GM12891 (cell line): ENCODE data around the gene PRKCE.

ENCODE experiments used
- PAX5 ChIP-seq: IDR thresholded peaks from 2 replicates; pipeline ENCODE4 v1.6.1; 2011; ENCODE audit warnings: low read length, moderate library complexity, mild to moderate bottlenecking; ENCODE audit not compliant: insufficient read depth, severe bottlenecking
- POLR2A ChIP-seq: IDR thresholded peaks from 2 replicates; pipeline ENCODE4 v1.6.1; 2011; ENCODE audit warnings: low read depth, low read length, control low read depth
- POLR2AphosphoS5 ChIP-seq: IDR thresholded peaks from 2 replicates; pipeline ENCODE4 v1.6.1; 2011; ENCODE audit warnings: low read depth, low read length, control low read depth
- SPI1 ChIP-seq: IDR thresholded peaks from 2 replicates; pipeline ENCODE4 v1.6.1; 2011; ENCODE audit warnings: low read depth, low read length, control low read depth
- TAF1 ChIP-seq: IDR thresholded peaks from 2 replicates; pipeline ENCODE4 v1.6.1; 2011; ENCODE audit warnings: low read depth, low read length, control low read depth

- TF ChIP-seq POLR2AphosphoS5, result no peak
- TF ChIP-seq SPI1, result no peak
- no peak for TF ChIP-seq TAF1
- TF ChIP-seq POLR2A, result no peak
- TF ChIP-seq PAX5, result no peak
These were observed 528.7 kb downstream of the PRKCE start for GRCh38 chr2:46180189-46180588.
